Fibroblast of skin of left biceps (primary cell): Measurements from ENCODE around the gene EFEMP1.
A peak's percentile ranks its signal among the peaks of the same experiment; 100 is the strongest.

Experiments used
- DNase-seq, 2 experiments: peaks; one replicate each; pipeline ENCODE4 v3.0.0-alpha.2; 2013; ENCODE audit warnings: low read depth in 2 of 2

The EFEMP1 gene

GRCh38 chr2:55923091-55923981 lies at the start of gene EFEMP1:
EFEMP1 (minus strand) TSS chr2:55923782; CDS start chr2:55922440, 1,342 bp downstream.
- DNase-seq, result no peak

GRCh38 chr2:55970500-55970899 lies 46.9 kb upstream of the EFEMP1 start:
- peak; percentile 28 for DNase-seq

GRCh38 chr2:55968941-55969340 lies 45.4 kb upstream of the EFEMP1 start:
- DNase-seq, result no peak

DNA sequence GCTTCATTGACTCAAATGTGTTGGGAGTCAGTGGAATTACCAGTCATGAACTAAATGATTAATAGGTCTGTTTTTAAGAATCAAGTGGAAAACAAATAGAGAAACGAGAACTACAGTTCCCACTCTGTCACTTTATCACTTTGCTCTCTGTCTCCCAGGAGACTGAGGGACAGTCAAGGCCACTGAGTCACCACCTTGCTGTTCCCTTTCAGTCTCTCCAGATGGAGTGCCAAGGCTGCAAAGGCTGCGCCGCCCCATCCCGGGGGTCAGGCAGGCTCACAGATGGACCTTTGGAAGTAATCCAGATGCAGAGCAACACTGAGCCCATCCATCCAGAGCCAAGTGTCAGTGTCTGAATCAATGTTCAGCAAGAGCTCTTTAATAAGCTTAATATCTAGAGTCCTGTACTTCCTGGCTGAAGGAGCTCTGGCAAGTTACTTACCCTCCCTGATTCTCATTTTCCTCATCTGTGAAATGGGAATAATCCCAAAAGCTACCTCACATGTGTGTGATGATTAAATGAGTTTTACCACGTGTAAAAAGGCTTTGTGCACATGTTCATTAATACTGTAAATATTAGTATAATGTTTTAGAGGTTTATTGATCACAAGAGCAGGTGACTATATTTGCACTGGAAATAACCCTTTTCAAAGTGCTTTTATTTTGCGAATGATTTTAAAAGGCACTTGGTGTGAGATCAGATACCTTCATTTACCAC lies 43.0 kb upstream of the EFEMP1 start:
- no peak for DNase-seq

GRCh38 chr2:55965966-55966365 lies 42.4 kb upstream of the EFEMP1 start:
- DNase-seq, result no peak

DNA sequence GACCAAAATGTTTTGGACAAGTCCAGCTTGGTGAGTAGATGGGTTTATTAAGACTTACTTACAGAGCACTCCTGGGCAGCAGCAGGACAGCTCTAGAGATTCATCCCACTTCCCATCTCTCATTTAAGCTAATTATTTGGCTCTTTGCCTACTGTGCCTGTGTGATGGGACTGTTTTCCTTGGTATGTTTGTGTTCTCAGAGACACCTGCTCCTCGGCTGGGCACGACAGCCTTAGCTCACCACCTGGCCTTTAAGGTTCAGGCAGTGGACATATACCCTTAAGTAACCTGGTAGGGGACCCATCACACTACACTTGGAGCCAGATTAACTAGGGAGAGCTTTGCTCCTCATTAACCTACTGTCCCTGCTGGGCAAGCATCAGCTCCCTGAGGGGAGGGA lies 41.7 kb upstream of the EFEMP1 start:
- DNase-seq, result no peak

DNA sequence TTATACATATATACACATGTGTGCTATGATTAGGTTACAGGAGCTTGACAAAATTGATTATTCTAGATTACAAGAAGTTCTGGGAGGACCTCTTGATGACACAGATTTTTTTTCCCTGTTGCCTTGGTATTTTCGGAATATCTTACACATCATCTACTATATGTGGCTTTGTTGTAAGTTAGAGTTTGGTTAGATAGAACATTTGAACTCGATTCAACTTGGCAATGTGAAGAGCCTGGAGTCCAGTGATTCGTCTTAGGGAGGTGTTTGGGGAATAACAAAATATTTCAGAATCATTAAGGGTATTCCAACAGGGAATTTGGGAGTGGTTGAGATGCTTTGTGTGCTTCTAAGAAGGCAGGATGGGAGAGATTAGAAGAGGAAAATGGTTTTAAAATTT lies 39.3 kb upstream of the EFEMP1 start:
- DNase-seq, result no peak

- peak in 1 of 2 experiments; percentile 29 for DNase-seq
Measured at GRCh38 chr2:55961318-55961911, 37.8 kb upstream of the EFEMP1 start.

- no peak for DNase-seq
Measured at GRCh38 chr2:55958756-55959155, 35.2 kb upstream of the EFEMP1 start.

GRCh38 chr2:55957142-55957541 lies 33.6 kb upstream of the EFEMP1 start:
- no peak for DNase-seq

DNA sequence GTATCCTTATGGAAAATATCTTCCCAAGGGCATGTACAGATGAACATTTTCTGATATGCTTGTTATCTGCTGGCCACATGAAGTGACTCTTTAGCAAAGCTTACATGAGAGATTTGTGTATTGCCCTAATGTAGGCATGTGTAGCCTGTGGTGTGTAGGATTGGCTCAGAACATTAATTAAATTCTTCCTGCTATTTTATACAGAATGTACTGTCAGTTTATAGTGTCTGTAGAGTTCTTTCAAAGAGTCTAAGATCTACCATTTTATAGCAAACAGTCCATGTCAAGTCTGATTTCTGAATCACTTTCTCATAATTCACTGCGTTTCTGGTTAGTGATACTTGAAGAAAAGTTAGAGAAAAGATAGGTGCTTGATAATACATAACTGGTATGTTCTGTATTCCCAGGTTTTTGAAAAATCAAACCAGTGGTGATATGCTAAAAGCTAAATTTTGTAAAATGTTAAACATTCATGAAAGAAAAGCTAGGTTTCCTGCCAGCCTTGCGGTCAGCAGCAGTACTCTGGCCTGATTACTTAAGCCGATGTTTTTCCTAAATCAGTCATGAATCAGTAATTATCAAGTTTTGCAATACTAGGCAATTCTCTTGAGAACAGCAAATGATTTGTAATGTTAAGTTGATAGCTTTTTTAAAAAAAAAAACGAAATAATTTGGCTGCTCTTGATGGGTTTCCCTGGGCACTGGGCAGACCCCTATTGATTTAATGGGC lies 30.9 kb upstream of the EFEMP1 start:
- no peak for DNase-seq

GRCh38 chr2:55952415-55952814 lies 28.8 kb upstream of the EFEMP1 start:
- no peak for DNase-seq

- DNase-seq, result no peak
Measured at GRCh38 chr2:55951533-55951932, 28.0 kb upstream of the EFEMP1 start.

DNA sequence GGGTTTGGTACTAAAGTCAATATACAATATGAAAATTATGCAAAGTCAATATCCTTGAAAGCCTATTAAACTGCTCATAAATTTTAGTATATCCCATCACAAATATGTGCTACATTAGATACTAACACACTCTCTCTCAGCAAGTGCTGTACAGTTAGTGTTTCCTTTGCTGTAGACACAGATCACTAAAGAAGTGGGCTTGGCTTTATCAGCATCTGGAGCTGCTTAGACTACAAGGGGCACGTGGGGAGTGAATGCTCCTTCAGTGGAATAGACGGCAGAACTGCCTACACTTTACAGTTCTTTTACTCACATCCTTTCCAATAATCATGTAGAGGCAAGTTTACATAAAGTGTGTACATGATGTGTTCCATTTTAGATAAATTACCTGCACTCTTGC lies 26.0 kb upstream of the EFEMP1 start:
- DNase-seq, result no peak

DNA sequence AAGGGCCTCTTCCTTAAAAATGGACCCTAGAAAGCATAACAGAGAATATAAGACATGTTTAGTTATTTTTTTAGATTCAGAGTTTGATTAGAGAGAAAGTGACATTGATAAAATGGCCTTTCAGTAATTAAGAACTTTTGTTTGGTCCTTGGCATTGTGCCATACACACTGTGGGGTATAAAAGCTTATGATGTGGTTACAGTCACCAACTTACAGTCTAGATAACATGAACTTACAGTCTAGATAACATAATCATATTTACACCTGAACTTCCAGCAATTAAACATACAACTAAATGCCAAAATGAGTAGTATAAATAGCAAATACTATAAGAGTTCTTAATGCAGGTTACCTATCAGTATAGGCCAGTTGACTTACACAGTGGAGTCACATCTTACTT lies 25.6 kb upstream of the EFEMP1 start:
- DNase-seq, result no peak

GRCh38 chr2:55948176-55948923 lies 24.8 kb upstream of the EFEMP1 start:
- DNase-seq, result no peak

DNA sequence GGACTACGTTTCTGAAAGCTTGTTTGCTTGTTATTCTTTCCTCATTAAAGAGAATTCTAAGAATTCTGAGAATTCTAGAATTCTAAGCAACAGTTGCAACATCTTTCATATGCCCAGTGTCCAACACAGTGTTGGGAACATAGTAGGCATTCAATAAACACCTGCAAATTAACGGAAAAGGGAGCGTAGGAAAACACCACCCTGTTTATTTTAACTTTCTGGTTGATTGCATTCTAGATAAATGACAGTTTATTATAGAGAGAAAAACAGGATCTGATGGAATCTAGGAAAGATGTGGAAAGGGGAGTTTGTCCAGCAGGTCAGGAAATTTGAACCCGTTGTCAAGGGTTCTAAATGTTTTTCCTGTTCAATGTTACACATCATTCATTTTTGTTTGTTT lies 24.2 kb upstream of the EFEMP1 start:
- DNase-seq, result no peak

DNA sequence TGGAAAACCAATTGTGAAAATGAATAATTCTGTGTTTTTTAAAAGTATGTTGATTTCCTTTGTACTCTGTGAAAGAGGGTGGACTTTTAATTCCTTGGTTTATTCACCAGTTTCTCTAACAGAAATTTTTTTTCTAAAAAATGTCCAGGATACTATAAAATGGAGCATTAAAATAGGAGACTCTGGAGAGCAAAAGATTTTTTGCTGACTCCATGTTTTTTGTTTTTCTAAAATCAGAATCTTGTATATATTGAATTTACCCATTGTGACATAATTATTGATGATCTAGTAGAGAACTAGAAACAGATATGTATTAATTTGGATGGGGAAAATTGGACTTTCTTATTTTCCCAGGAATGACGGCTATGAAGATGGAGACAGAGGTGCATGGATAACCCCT lies 23.2 kb upstream of the EFEMP1 start:
- DNase-seq, result no peak

GRCh38 chr2:55943466-55943865 lies 19.9 kb upstream of the EFEMP1 start:
- DNase-seq, result no peak

DNA sequence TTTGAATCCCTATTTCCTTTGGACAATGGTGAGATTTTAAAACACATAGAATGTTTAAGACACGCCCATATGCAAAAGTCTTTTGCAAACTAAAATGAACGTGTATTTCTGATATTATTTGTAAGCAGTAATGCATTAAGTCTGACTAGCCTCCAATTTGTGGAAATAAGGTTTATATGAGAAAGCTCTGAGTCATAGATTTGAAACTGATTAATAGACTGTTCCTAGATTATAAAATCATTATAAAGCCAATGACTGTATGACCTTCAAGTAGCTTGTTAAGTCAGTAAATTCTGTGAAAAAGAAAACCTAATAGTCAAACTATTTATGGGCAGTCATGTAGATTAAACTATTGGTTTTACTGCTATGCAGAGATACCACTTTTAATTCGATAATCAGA lies 12.8 kb upstream of the EFEMP1 start:
- DNase-seq, result no peak

- no peak for DNase-seq
Measured at GRCh38 chr2:55934337-55934736, 10.8 kb upstream of the EFEMP1 start.
